Nephron progenitor cell (in vitro differentiated cells): ENCODE measurements around the gene AGBL4.

Source experiments
- DNase-seq: peaks from one replicate; pipeline ENCODE4 v3.0.0; 2021
- H3K27ac Mint-ChIP-seq: 2 replicates; pipeline ENCODE4 v1.8.0; 2021; ENCODE audit warnings: mild to moderate bottlenecking, moderate library complexity, mixed read lengths
- H3K27me3 Mint-ChIP-seq: 2 replicates; pipeline ENCODE4 v1.8.0; 2021; ENCODE audit warnings: mild to moderate bottlenecking, low read depth, mixed read lengths; ENCODE audit not compliant: poor library complexity
- H3K36me3 Mint-ChIP-seq: 2 replicates; pipeline ENCODE4 v1.8.0; 2021; ENCODE audit warnings: low read depth, mixed read lengths
- H3K4me1 Mint-ChIP-seq: 2 replicates; pipeline ENCODE4 v1.8.0; 2021; ENCODE audit warnings: mixed read lengths
- H3K4me3 Mint-ChIP-seq: 2 replicates; pipeline ENCODE4 v1.8.0; 2021; ENCODE audit warnings: mild to moderate bottlenecking, moderate library complexity, mixed read lengths
- H3K9me3 Mint-ChIP-seq: 2 replicates; pipeline ENCODE4 v1.8.0; 2021; ENCODE audit warnings: mild to moderate bottlenecking, moderate library complexity, mixed read lengths
- TF ChIP-seq, protein P1 (sequence below): fragments of 200-600 bp; sonication (generic); IDR thresholded peaks from 2 replicates; pipeline ENCODE4 v1.5.0; 2021; ENCODE audit warnings: antibody characterized with exemption

Gene AGBL4

DNA sequence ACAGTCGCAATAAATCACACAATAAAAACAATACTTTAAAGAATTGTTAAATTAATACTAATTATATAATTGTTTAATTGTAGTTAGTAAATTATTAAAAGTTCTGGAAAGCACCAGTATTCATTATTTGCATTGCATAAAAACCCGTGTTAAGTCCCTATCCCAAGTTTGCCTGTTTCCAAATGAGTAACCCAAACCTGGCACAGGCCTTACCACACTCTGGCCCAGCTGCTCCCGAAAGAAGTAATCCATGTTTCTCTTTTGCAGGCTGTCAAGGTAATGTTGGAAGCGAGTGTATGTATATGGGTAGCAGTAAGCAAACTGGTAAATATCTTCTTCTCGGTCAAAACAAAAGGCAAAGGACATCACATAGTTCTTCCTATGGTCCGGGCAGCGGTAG lies 978.4 kb downstream of the AGBL4 start:
- no peaks in the 10 kb centered on the region for H3K36me3 Mint-ChIP-seq
- H3K27me3 Mint-ChIP-seq, result no peaks in the 10 kb centered on the region
- H3K4me1 Mint-ChIP-seq, result no peaks in the 10 kb centered on the region
- no peak overlapping the region for H3K27ac Mint-ChIP-seq
- no peak for DNase-seq
- no peak overlapping the region for H3K4me3 Mint-ChIP-seq
- TF ChIP-seq, protein P1, sequence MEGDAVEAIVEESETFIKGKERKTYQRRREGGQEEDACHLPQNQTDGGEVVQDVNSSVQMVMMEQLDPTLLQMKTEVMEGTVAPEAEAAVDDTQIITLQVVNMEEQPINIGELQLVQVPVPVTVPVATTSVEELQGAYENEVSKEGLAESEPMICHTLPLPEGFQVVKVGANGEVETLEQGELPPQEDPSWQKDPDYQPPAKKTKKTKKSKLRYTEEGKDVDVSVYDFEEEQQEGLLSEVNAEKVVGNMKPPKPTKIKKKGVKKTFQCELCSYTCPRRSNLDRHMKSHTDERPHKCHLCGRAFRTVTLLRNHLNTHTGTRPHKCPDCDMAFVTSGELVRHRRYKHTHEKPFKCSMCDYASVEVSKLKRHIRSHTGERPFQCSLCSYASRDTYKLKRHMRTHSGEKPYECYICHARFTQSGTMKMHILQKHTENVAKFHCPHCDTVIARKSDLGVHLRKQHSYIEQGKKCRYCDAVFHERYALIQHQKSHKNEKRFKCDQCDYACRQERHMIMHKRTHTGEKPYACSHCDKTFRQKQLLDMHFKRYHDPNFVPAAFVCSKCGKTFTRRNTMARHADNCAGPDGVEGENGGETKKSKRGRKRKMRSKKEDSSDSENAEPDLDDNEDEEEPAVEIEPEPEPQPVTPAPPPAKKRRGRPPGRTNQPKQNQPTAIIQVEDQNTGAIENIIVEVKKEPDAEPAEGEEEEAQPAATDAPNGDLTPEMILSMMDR, result no peak
- H3K9me3 Mint-ChIP-seq, result peaks cover 70% of the 10 kb centered on the region

DNA sequence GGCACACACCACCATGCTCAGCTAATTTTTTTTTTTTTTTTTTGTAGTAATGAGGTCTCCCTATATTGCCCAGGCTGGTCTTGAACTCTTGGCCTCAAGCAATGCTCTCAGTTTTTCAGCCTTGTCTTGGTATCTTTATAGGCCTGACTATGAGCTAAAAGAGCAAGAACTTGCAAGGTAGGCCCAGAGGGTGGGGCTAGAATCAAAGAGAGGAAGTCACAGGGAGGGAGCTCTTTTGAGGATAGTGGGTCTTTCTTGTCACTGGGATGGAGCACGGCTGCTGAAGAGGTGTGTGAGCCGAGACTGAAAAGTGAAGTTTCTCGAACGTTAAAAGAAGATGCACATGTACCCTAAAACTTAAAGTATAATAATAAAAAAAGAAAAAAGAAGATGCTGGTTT lies 987.1 kb downstream of the AGBL4 start:
- Mint-ChIP-seq H3K27me3 (no peaks in the 10 kb centered on the region), H3K4me3 (no peak overlapping the region), H3K36me3 (no peaks in the 10 kb centered on the region), H3K4me1 (no peaks in the 10 kb centered on the region), H3K9me3 (peaks cover 79% of the 10 kb centered on the region), H3K27ac (no peak overlapping the region)
- DNase-seq, result no peak
- TF ChIP-seq, protein P1, result no peak

DNA sequence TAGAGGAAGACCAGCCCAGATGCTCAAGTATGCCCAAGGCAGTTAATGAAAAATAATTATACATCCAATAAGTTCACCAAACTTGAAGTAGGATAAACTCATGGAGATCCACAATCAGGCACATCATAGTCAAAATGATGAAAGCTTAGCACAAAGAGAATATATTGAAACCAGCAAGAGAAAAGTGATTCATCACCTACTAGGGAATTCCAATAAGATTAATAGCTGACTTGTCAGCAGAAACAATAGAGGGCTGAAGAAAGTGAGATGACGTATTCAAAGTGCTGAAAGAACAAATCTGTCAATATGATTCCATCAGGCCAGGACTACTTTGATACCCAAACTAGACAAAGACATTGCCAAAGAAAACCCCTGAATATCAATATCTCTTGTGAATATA lies 995.4 kb downstream of the AGBL4 start:
- no peaks in the 10 kb centered on the region for H3K4me1 Mint-ChIP-seq
- no peak overlapping the region for H3K4me3 Mint-ChIP-seq
- no peaks in the 10 kb centered on the region for H3K36me3 Mint-ChIP-seq
- no peak for DNase-seq
- H3K27me3 Mint-ChIP-seq, result no peaks in the 10 kb centered on the region
- TF ChIP-seq, protein P1, result no peak
- no peak overlapping the region for H3K27ac Mint-ChIP-seq
- peaks cover 91% of the 10 kb centered on the region for H3K9me3 Mint-ChIP-seq

DNA sequence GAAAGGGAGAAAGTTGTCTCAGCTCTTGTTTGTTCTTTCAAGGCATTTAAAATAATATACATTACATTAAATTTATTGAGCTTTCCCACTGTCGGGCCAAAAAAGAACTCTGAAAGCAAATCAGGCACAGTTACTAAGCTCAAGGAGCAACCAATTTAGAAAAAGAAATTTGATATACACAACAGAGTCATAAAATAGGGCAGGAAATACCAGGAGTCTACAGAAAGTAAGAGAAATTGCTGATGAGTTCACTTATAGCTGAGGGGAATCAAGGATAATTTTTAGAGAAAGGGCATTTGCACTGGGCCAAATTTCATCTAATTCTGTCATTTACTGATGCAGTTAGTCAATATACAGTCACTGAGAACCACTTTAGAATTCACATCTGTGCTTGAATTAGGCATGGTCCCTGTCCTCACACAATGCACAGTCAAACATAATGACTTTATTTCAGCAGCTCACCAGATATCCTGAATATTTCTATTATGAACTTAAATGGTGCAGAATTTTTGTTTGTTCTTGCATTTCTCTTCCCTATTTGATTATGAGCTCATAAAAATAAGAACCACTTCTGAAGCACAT lies 997.4 kb downstream of the AGBL4 start:
- H3K9me3 Mint-ChIP-seq, result peaks cover 82% of the 10 kb centered on the region
- no peaks in the 10 kb centered on the region for H3K4me1 Mint-ChIP-seq
- H3K4me3 Mint-ChIP-seq, result no peak overlapping the region
- no peak for DNase-seq
- H3K27me3 Mint-ChIP-seq, result no peaks in the 10 kb centered on the region
- no peaks in the 10 kb centered on the region for H3K36me3 Mint-ChIP-seq
- TF ChIP-seq, protein P1, result no peak
- no peak overlapping the region for H3K27ac Mint-ChIP-seq

DNA sequence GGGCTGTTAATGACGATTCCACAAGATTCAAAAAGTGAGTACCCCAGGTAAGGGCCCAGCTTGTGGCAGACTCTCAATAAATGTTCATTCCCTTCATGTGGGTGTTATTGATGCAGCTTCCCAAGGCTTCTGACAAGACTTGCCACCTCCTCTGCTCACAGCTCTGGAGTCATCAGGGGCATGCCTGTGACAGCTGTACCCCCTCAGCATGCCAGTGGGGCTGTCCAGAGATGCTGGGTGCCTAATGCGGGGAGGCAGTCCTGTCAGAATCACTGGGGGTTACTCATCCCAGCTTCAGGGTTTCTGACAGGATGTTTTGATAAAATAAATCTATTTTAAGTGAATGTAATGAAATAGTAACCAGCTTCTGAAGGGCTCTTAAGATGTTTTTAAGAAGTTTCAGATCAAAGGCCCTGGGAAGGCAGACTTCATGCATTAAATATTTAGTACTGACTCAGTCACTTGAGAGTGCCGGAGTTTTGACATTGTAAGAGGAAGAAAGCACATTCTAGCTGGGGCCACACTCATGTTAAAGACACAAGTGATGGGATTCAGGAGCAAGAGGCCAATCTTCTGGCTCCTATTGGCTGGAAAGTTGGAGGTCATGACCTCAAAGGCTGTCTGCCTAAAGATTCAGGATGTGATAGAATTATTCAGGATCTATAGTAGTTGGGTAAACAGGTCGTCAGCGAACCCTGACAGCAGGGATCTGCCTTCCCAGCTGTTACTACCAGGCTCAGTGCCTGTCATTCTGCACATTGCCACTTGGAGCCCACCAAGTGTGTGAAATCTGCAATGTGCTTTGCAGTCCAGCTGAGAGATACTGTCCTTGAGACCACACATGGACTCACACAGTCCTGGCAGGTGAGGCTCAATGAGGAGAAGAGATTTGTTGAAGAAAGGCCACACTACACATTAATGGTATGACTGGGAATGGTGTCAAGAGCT lies 1007.5 kb downstream of the AGBL4 start:
- H3K36me3 Mint-ChIP-seq, result no peaks in the 10 kb centered on the region
- no peak for DNase-seq
- no peak overlapping the region for H3K27ac Mint-ChIP-seq
- peaks cover 60% of the 10 kb centered on the region for H3K9me3 Mint-ChIP-seq
- H3K4me3 Mint-ChIP-seq, result no peak overlapping the region
- no peaks in the 10 kb centered on the region for H3K4me1 Mint-ChIP-seq
- H3K27me3 Mint-ChIP-seq, result no peaks in the 10 kb centered on the region
- TF ChIP-seq, protein P1, result no peak
